WTC11 (cell line): ENCODE results near the gene ULK4. TPM values are rescaled to one million over a fixed set of nuclear protein-coding genes. Genes with fewer than 3 reads are reported as not detected.

ENCODE experiments used
- ATAC-seq: fragments of 200-7000 bp; cut with Tn5 transposase; 2 replicates; pipeline ENCODE4 v1.10.0; 2021; ENCODE audit warnings: mild to moderate bottlenecking, moderate library complexity
- CTCF ChIA-PET: fragments of 300-600 bp; sonication (Branson Sonifier 250); formaldehyde crosslinking; loops from one replicate; lab custom pipeline; 2021; ENCODE audit warnings: antibody characterized with exemption; lab: Charles Lee
- POLR2A ChIA-PET: fragments of 350-600 bp; sonication (Branson Sonifier 250); formaldehyde crosslinking; loops from one replicate; lab custom pipeline; 2021; ENCODE audit warnings: antibody characterized with exemption; lab: Charles Lee
- DNase-seq: peaks from one replicate; pipeline ENCODE4 v3.0.0; 2021; ENCODE audit warnings: low spot score
- H3K27ac Mint-ChIP-seq: 2 replicates; pipeline ENCODE4 v1.8.0; 2021; ENCODE audit warnings: mixed read lengths
- H3K27me3 Mint-ChIP-seq: 2 replicates; pipeline ENCODE4 v1.8.0; 2021; ENCODE audit warnings: low read depth, mild to moderate bottlenecking, moderate library complexity, mixed read lengths
- H3K36me3 Mint-ChIP-seq: 2 replicates; pipeline ENCODE4 v1.8.0; 2021; ENCODE audit warnings: mixed read lengths
- H3K4me1 Mint-ChIP-seq: 2 replicates; pipeline ENCODE4 v1.8.0; 2022; ENCODE audit warnings: mixed read lengths
- H3K4me3 Mint-ChIP-seq: 2 replicates; pipeline ENCODE4 v1.8.0; 2021; ENCODE audit warnings: mild to moderate bottlenecking, moderate library complexity, mixed read lengths
- H3K9me3 Mint-ChIP-seq: 2 replicates; pipeline ENCODE4 v1.8.0; 2021; ENCODE audit warnings: mixed read lengths
- ATF1 ChIP-seq: sonication (generic); formaldehyde crosslinking; IDR thresholded peaks from 2 replicates; pipeline ENCODE4 v1.8.1; 2023; ENCODE audit warnings: mild to moderate bottlenecking, moderate library complexity, missing genetic modification reagents
- ATF2 ChIP-seq: sonication (generic); formaldehyde crosslinking; IDR thresholded peaks from 2 replicates; pipeline ENCODE4 v1.8.1; 2022; ENCODE audit warnings: low read depth, missing genetic modification reagents, borderline replicate concordance
- CBFB ChIP-seq: sonication (generic); formaldehyde crosslinking; IDR thresholded peaks from 2 replicates; pipeline ENCODE4 v1.8.1; 2022; ENCODE audit warnings: mild to moderate bottlenecking, low read depth, missing genetic modification reagents
- CREB1 ChIP-seq: sonication (generic); formaldehyde crosslinking; IDR thresholded peaks from 2 replicates; pipeline ENCODE4 v1.8.0; 2023; ENCODE audit warnings: mild to moderate bottlenecking, missing genetic modification reagents
- EMX1 ChIP-seq: fragments of 250-450 bp; sonication (Bioruptor Pico); IDR thresholded peaks from 2 replicates; pipeline ENCODE4 v1.8.0; 2021; ENCODE audit warnings: mild to moderate bottlenecking
- ETV6 ChIP-seq: sonication (generic); formaldehyde crosslinking; IDR thresholded peaks from 2 replicates; pipeline ENCODE4 v1.8.1; 2022; ENCODE audit warnings: mild to moderate bottlenecking, missing genetic modification reagents
- FOXJ3 ChIP-seq: sonication (generic); formaldehyde crosslinking; IDR thresholded peaks from 2 replicates; pipeline ENCODE4 v1.9.0; 2021; ENCODE audit warnings: missing genetic modification reagents, mild to moderate bottlenecking, borderline replicate concordance
- HMGA2 ChIP-seq: fragments of 250-450 bp; sonication (Bioruptor Pico); IDR thresholded peaks from 2 replicates; pipeline ENCODE4 v1.4.0; 2021; ENCODE audit warnings: mild to moderate bottlenecking, moderate library complexity
- JUN ChIP-seq: sonication (generic); formaldehyde crosslinking; IDR thresholded peaks from 2 replicates; pipeline ENCODE4 v1.8.0; 2023; ENCODE audit warnings: mild to moderate bottlenecking, missing genetic modification reagents
- MAX ChIP-seq: sonication (generic); formaldehyde crosslinking; IDR thresholded peaks from 2 replicates; pipeline ENCODE4 v1.8.0; 2022; ENCODE audit warnings: mild to moderate bottlenecking, missing genetic modification reagents
- MXD4 ChIP-seq: fragments of 250-450 bp; sonication (Bioruptor Pico); IDR thresholded peaks from 2 replicates; pipeline ENCODE4 v1.8.0; 2021; ENCODE audit warnings: mild to moderate bottlenecking, moderate library complexity, borderline replicate concordance
- NFATC4 ChIP-seq: fragments of 250-450 bp; sonication (Bioruptor Pico); IDR thresholded peaks from 2 replicates; pipeline ENCODE4 v1.9.0; 2021; ENCODE audit warnings: mild to moderate bottlenecking
- NFE2L1 ChIP-seq: sonication (generic); formaldehyde crosslinking; IDR thresholded peaks from 2 replicates; pipeline ENCODE4 v1.8.1; 2023; ENCODE audit warnings: missing genetic modification reagents
- NFYB ChIP-seq: sonication (generic); formaldehyde crosslinking; conservative IDR thresholded peaks from 2 replicates; pipeline ENCODE4 v1.8.0; 2022; ENCODE audit warnings: low read depth, missing genetic modification reagents
- NR3C1 ChIP-seq: sonication (generic); formaldehyde crosslinking; conservative IDR thresholded peaks from 2 replicates; pipeline ENCODE4 v1.8.1; 2023; ENCODE audit warnings: low read depth, mild to moderate bottlenecking, missing genetic modification reagents
- RORB ChIP-seq: fragments of 250-450 bp; sonication (Bioruptor Pico); IDR thresholded peaks from 2 replicates; pipeline ENCODE4 v1.9.0; 2021; ENCODE audit warnings: mild to moderate bottlenecking
- STAT6 ChIP-seq: sonication (generic); formaldehyde crosslinking; conservative IDR thresholded peaks from 2 replicates; pipeline ENCODE4 v1.8.1; 2023; ENCODE audit warnings: mild to moderate bottlenecking, low read depth, missing genetic modification reagents, moderate library complexity
- TEAD1 ChIP-seq: sonication (generic); formaldehyde crosslinking; IDR thresholded peaks from 2 replicates; pipeline ENCODE4 v1.8.0; 2022; ENCODE audit warnings: mild to moderate bottlenecking, missing genetic modification reagents
- ZBTB43 ChIP-seq: sonication (generic); formaldehyde crosslinking; IDR thresholded peaks from 2 replicates; pipeline ENCODE4 v1.8.1; 2023; ENCODE audit warnings: mild to moderate bottlenecking, missing genetic modification reagents
- ZNF232 ChIP-seq: sonication (generic); formaldehyde crosslinking; IDR thresholded peaks from 2 replicates; pipeline ENCODE4 v1.8.0; 2022; ENCODE audit warnings: mild to moderate bottlenecking, missing genetic modification reagents
- ZNF396 ChIP-seq: fragments of 250-450 bp; sonication (Bioruptor Pico); IDR thresholded peaks from 2 replicates; pipeline ENCODE4 v1.8.0; 2021; ENCODE audit warnings: mild to moderate bottlenecking, moderate library complexity, borderline replicate concordance
- ZNF416 ChIP-seq: fragments of 250-450 bp; sonication (Bioruptor Pico); IDR thresholded peaks from 2 replicates; pipeline ENCODE4 v1.9.0; 2021; ENCODE audit warnings: mild to moderate bottlenecking, inconsistent platforms
- total RNA-seq: library from RNA; stranded (reverse); gene quantifications from 3 replicates; pipeline ENCODE4 v1.2.3, GENCODE V29; 2021
- TF ChIP-seq, protein P1 (sequence below): sonication (generic); formaldehyde crosslinking; IDR thresholded peaks from 2 replicates; pipeline ENCODE4 v1.8.0; 2023; ENCODE audit warnings: missing genetic modification reagents
- TF ChIP-seq, protein P2 (sequence below): sonication (generic); formaldehyde crosslinking; IDR thresholded peaks from 2 replicates; pipeline ENCODE4 v1.8.1; 2022; ENCODE audit warnings: low read depth, mild to moderate bottlenecking, moderate library complexity, missing genetic modification reagents, borderline replicate concordance
- TF ChIP-seq, protein P3 (sequence below): fragments of 250-450 bp; sonication (Bioruptor Pico); IDR thresholded peaks from 2 replicates; pipeline ENCODE4 v1.9.0; 2021; ENCODE audit warnings: mild to moderate bottlenecking

The ULK4 gene
- total RNA-seq, 1 experiment from 2014 or later = 9.2 TPM

- TF ChIP-seq NFYB (CRISPR knock-in tag) = no peak
- no peak for TF ChIP-seq JUN (CRISPR knock-in tag)
Measured at GRCh38 chr3:41502481-41502880, 459.4 kb downstream of the ULK4 start (continued).

- CTCF ChIA-PET = no interaction called here
- Mint-ChIP-seq H3K27ac (no peak overlapping the region), H3K4me3 (no peak overlapping the region)
Measured at GRCh38 chr3:41502023-41502422, 459.9 kb downstream of the ULK4 start.

DNA sequence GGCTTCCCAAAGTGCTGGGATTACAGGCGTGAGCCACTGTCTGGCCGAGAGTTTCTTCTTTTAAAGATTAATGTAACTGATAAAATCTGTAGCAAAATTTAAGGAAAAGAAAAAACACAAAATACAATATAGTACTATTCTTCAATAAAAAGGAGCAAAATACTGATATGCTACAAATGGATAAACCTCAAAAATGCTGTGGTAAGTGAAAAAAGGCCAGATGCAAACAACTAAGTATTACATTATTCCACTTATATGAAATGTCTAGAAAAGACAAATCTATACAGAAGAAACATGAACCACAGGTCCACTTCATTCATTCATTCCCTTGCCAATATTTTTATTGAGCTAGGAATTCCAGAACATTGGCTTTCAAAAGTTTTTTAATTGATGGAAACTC lies 463.1 kb downstream of the ULK4 start:
- Mint-ChIP-seq H3K4me1 (0 out of 2 replicates have a peak, but pooled peaks cover 4% of the 10 kb centered on the region), H3K27ac (no peak overlapping the region), H3K4me3 (no peak overlapping the region), H3K9me3 (no peaks in the 10 kb centered on the region), H3K27me3 (no peaks in the 10 kb centered on the region), H3K36me3 (no peaks in the 10 kb centered on the region)
- CTCF ChIA-PET = no interaction called here
- DNase-seq = no peak
- POLR2A ChIA-PET = no interaction called here
- no peak for ATAC-seq
- no peak for TF ChIP-seq NR3C1 (CRISPR knock-in tag)
- no peak for TF ChIP-seq NFATC4
- TF ChIP-seq MAX = no peak
- no peak for TF ChIP-seq ZNF396 (CRISPR knock-in tag)
- no peak for TF ChIP-seq CREB1
- no peak for TF ChIP-seq NFE2L1 (CRISPR knock-in tag)
- TF ChIP-seq ETV6 (CRISPR knock-in tag) = no peak
- no peak for TF ChIP-seq MXD4 (CRISPR knock-in tag)
- no peak for TF ChIP-seq ATF1 (CRISPR knock-in tag)
- TF ChIP-seq EMX1 (CRISPR knock-in tag) = no peak
- TF ChIP-seq ZBTB43 (CRISPR knock-in tag) = no peak
- TF ChIP-seq ZNF232 = no peak

More at GRCh38 chr3:41502023-41502422, 459.9 kb downstream of the ULK4 start:
- Mint-ChIP-seq H3K9me3 (no peaks in the 10 kb centered on the region), H3K36me3 (no peaks in the 10 kb centered on the region), H3K4me1 (no peaks in the 10 kb centered on the region), H3K27me3 (no peaks in the 10 kb centered on the region)
- DNase-seq (no peak), ATAC-seq (no peak)
- TF ChIP-seq FOXJ3 (CRISPR knock-in tag) (no peak), ZNF416 (CRISPR knock-in tag) (no peak), TEAD1 (CRISPR knock-in tag) (no peak), CBFB (CRISPR knock-in tag) (no peak), RORB (CRISPR knock-in tag) (no peak), STAT6 (CRISPR knock-in tag) (no peak), ATF2 (CRISPR knock-in tag) (no peak), ZNF232 (no peak), HMGA2 (no peak)
- TF ChIP-seq, protein P1, sequence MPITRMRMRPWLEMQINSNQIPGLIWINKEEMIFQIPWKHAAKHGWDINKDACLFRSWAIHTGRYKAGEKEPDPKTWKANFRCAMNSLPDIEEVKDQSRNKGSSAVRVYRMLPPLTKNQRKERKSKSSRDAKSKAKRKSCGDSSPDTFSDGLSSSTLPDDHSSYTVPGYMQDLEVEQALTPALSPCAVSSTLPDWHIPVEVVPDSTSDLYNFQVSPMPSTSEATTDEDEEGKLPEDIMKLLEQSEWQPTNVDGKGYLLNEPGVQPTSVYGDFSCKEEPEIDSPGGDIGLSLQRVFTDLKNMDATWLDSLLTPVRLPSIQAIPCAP (CRISPR knock-in tag) = no peak
- TF ChIP-seq, protein P2, sequence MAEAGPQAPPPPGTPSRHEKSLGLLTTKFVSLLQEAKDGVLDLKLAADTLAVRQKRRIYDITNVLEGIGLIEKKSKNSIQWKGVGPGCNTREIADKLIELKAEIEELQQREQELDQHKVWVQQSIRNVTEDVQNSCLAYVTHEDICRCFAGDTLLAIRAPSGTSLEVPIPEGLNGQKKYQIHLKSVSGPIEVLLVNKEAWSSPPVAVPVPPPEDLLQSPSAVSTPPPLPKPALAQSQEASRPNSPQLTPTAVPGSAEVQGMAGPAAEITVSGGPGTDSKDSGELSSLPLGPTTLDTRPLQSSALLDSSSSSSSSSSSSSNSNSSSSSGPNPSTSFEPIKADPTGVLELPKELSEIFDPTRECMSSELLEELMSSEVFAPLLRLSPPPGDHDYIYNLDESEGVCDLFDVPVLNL (CRISPR knock-in tag) = no peak
- TF ChIP-seq, protein P3, sequence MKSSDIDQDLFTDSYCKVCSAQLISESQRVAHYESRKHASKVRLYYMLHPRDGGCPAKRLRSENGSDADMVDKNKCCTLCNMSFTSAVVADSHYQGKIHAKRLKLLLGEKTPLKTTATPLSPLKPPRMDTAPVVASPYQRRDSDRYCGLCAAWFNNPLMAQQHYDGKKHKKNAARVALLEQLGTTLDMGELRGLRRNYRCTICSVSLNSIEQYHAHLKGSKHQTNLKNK (CRISPR knock-in tag) = no peak
- POLR2A ChIA-PET = no interaction called here
